HepG2 (cell line): ENCODE measurements around the gene LRRC28. TPM values are rescaled to one million over a fixed set of nuclear protein-coding genes. Genes with fewer than 3 reads are reported as not detected.

ENCODE experiments used
- ATAC-seq: fragments of 200-7000 bp; cut with Tn5 transposase; 3 replicates; pipeline ENCODE4 v1.9.1; 2020; ENCODE audit warnings: mild to moderate bottlenecking, moderate library complexity
- BruUV-seq: library from RNA; stranded (reverse); fragments of 400-500 nt; replicated peaks from 2 replicates; lab custom pipeline; 2021; lab: Mats Ljungman, UMichigan
- CTCF ChIA-PET: fragments of 300-600 bp; formaldehyde crosslinking; extraction: SDS; loops from one replicate; lab custom pipeline; 2021; ENCODE audit warnings: low total read pairs, inconsistent platforms, low intra/inter-chr PET ratio; lab: Yijun Ruan, JAX
- POLR2A ChIA-PET: fragments of 350-600 bp; sonication (Branson Sonifier 250); formaldehyde crosslinking; loops from one replicate; lab custom pipeline; 2020; ENCODE audit warnings: antibody characterized with exemption, inconsistent platforms; lab: Yijun Ruan, JAX
- DNase-seq: peaks from one replicate; pipeline ENCODE4 v3.0.0-alpha.2; 2015; ENCODE audit warnings: low spot score
- FAIRE-seq: peaks from 3 replicates; lab custom pipeline; 2011; peaks lifted over from hg19 to GRCh38; lab: Jason Lieb, UNC
- H2AFZ ChIP-seq: one replicate; pipeline ENCODE4 v1.6.1; 2011; ENCODE audit warnings: low read length, inconsistent platforms
- H3K27ac ChIP-seq: fragments of 300-600 bp; 3 replicates; pipeline ENCODE4 v1.8.0; 2011; ENCODE audit warnings: mixed run types, mild to moderate bottlenecking, mixed read lengths, low read length, inconsistent platforms; ENCODE audit not compliant: insufficient read depth; ENCODE audit errors: extremely low read length
- H3K27me3 ChIP-seq, 2 experiments: fragments of 200-600 bp in 1 of 2; 2 replicates in 1 of 2; 3 replicates in 1 of 2; pipeline versions ENCODE4 v1.6.0 to v1.8.0; 2011; ENCODE audit warnings: low read length in 2 of 2, mild to moderate bottlenecking in 2 of 2, moderate library complexity in 2 of 2, inconsistent platforms in 1 of 2; ENCODE audit not compliant: insufficient read depth in 2 of 2, control insufficient read depth in 1 of 2
- H3K36me3 ChIP-seq, 2 experiments: fragments of 200-600 bp in 1 of 2; replicated peaks in 1 of 2; 2 replicates in 1 of 2; 3 replicates in 1 of 2; pipeline versions ENCODE4 v1.5.1 to v1.8.0; 2011; ENCODE audit warnings: low read length in 2 of 2, inconsistent platforms in 1 of 2; ENCODE audit not compliant: insufficient read depth in 2 of 2, control insufficient read depth in 1 of 2
- H3K4me1 ChIP-seq: 2 replicates; pipeline ENCODE4 v1.5.1; 2012; ENCODE audit warnings: low read length, inconsistent platforms; ENCODE audit not compliant: insufficient read depth
- H3K4me2 ChIP-seq: 2 replicates; pipeline ENCODE4 v1.6.0; 2011; ENCODE audit warnings: low read depth, low read length, inconsistent platforms
- H3K4me3 ChIP-seq, 3 experiments: fragments of 200-600 bp in 1 of 3; sonication (generic), shearing (Covaris generic) in 1 of 3; replicated peaks in 1 of 3; 2 replicates each; pipeline ENCODE4 v1.5.1; 2011 to 2016; ENCODE audit warnings: low read length in 3 of 3, inconsistent platforms in 2 of 3, low read depth in 2 of 3, mild to moderate bottlenecking in 2 of 3, control low read depth in 1 of 3, mixed read lengths in 1 of 3; ENCODE audit not compliant: insufficient read depth in 1 of 3
- H3K79me2 ChIP-seq: one replicate; pipeline ENCODE4 v1.6.1; 2011; ENCODE audit warnings: low read length, inconsistent platforms; ENCODE audit not compliant: insufficient read depth
- H3K9ac ChIP-seq: 2 replicates; pipeline ENCODE4 v1.6.0; 2011; ENCODE audit warnings: mild to moderate bottlenecking, low read depth, low read length, inconsistent platforms; ENCODE audit not compliant: insufficient read depth
- H3K9me3 ChIP-seq: 2 replicates; pipeline ENCODE4 v1.5.1; 2012; ENCODE audit warnings: mild to moderate bottlenecking, low read length
- H4K20me1 ChIP-seq: 2 replicates; pipeline ENCODE4 v1.6.0; 2011; ENCODE audit warnings: inconsistent platforms, mild to moderate bottlenecking, low read length, moderate library complexity; ENCODE audit not compliant: insufficient read depth
- AHR ChIP-seq: IDR thresholded peaks from 2 replicates; pipeline ENCODE4 v1.6.1; 2018; ENCODE audit warnings: missing genetic modification reagents, missing compliant biosample characterization
- ATRX ChIP-seq: sonication (generic); formaldehyde crosslinking; IDR thresholded peaks from 2 replicates; pipeline ENCODE4 v1.4.0; 2020; ENCODE audit warnings: missing genetic modification reagents, borderline replicate concordance
- DRAP1 ChIP-seq: IDR thresholded peaks from 2 replicates; pipeline ENCODE4 v1.6.1; 2016; ENCODE audit warnings: missing genetic modification reagents, missing compliant biosample characterization
- HINFP ChIP-seq: sonication (generic); formaldehyde crosslinking; IDR thresholded peaks from 2 replicates; pipeline ENCODE4 v1.4.0; 2020; ENCODE audit warnings: low read depth, mild to moderate bottlenecking, missing genetic modification reagents
- JUND ChIP-seq: sonication (generic); formaldehyde crosslinking; IDR thresholded peaks from 2 replicates; pipeline ENCODE4 v1.8.0; 2022; ENCODE audit warnings: mild to moderate bottlenecking, missing genetic modification reagents
- KDM5B ChIP-seq: sonication (generic); formaldehyde crosslinking; IDR thresholded peaks from 2 replicates; pipeline ENCODE4 v1.4.0; 2020; ENCODE audit warnings: missing genetic modification reagents, mild to moderate bottlenecking, borderline replicate concordance
- POLR2AphosphoS5 ChIP-seq: IDR thresholded peaks from 2 replicates; pipeline ENCODE4 v1.6.1; 2012; ENCODE audit warnings: low read depth, low read length
- RAD51 ChIP-seq: fragments of 450-650 bp; IDR thresholded peaks from 2 replicates; pipeline ENCODE4 v1.6.1; 2016; ENCODE audit warnings: borderline replicate concordance
- SIX4 ChIP-seq: sonication (generic); formaldehyde crosslinking; IDR thresholded peaks from 2 replicates; pipeline ENCODE4 v1.4.0; 2020; ENCODE audit warnings: missing genetic modification reagents
- ZFX ChIP-seq: sonication (generic); formaldehyde crosslinking; IDR thresholded peaks from 2 replicates; pipeline ENCODE4 v1.4.0; 2020; ENCODE audit warnings: mild to moderate bottlenecking, low read depth, missing genetic modification reagents, moderate library complexity
- ZNF282 ChIP-seq: fragments of 450-650 bp; IDR thresholded peaks from 2 replicates; pipeline ENCODE4 v1.6.1; 2018; ENCODE audit not compliant: partially characterized antibody
- ZNF296 ChIP-seq: sonication (generic); formaldehyde crosslinking; conservative IDR thresholded peaks from 2 replicates; pipeline ENCODE4 v1.5.0; 2020; ENCODE audit warnings: mild to moderate bottlenecking, missing genetic modification reagents
- ZNF496 ChIP-seq: sonication (generic); formaldehyde crosslinking; IDR thresholded peaks from 2 replicates; pipeline ENCODE4 v1.8.1; 2023; ENCODE audit warnings: mild to moderate bottlenecking, moderate library complexity, missing genetic modification reagents; ENCODE audit not compliant: insufficient replicate concordance
- ZNF781 ChIP-seq: sonication (generic); formaldehyde crosslinking; IDR thresholded peaks from 2 replicates; pipeline ENCODE4 v1.5.1; 2020; ENCODE audit warnings: borderline replicate concordance, mild to moderate bottlenecking, missing genetic modification reagents; ENCODE audit errors: not compliant biosample characterization
- ZSCAN25 ChIP-seq: sonication (generic); formaldehyde crosslinking; IDR thresholded peaks from 2 replicates; pipeline ENCODE4 v1.8.0; 2022; ENCODE audit warnings: mild to moderate bottlenecking, missing genetic modification reagents
- WGBS: methylation state at CpG from one replicate; pipeline ENCODE4 v1.1.6; 2017; ENCODE audit warnings: low lambda C conversion rate; 5-methylcytosine and 5-hydroxymethylcytosine counted together
- in situ Hi-C: cut with HindIII; loops from 2 replicates; pipeline ENCODE4 v1.10.0; 2017; ENCODE audit warnings: low pct_unique_long_range_greater_than_20kb; ENCODE audit not compliant: extremely low pct_ligation_motif_present
- intact Hi-C: fragments of 100-400 bp; cut with micrococcal nuclease; formaldehyde crosslinking; loops from one replicate; pipeline ENCODE4 v1.10.0; 2022; ENCODE audit not compliant: unreplicated experiment
- polyA plus RNA-seq, 8 experiments: library from polyadenylated mRNA; depleted of rRNA in 3 of 8; stranded (reverse) in 7 of 8; unstranded in 1 of 8; fragments of >200 nt; fragmentation: Illumina TruSeq in 4 of 8; extraction: Trizol in 4 of 8; gene quantifications; 2 replicates each; pipeline versions ENCODE4 v1.2.1 to v1.2.3, GENCODE V29; 2011 to 2016; ENCODE audit warnings: low read depth in 4 of 8, missing spikeins in 1 of 8, mixed read lengths in 1 of 8; ENCODE audit not compliant: insufficient read depth in 1 of 8
- total RNA-seq, 5 experiments: library from RNA; depleted of rRNA; stranded (reverse); fragments of >200 nt; fragmentation: Illumina TruSeq; extraction: Trizol; gene quantifications; 2 replicates each; pipeline ENCODE4 v1.2.3, GENCODE V29; 2016; ENCODE audit warnings: low read depth in 1 of 5

Gene LRRC28
- total and polyA plus RNA-seq, 2 of the 13 experiments (the other 11 are each of a cell fraction or from before 2014, with no cell fraction given) = 17.5 to 21.3 TPM

GRCh38 chr15:99406120-99406519 lies 154.8 kb downstream of the LRRC28 start:
- CTCF ChIA-PET = no interaction called here
- DNase-seq (no peak), ATAC-seq (no peak), FAIRE-seq (no peak)
- H3K9me3 ChIP-seq = no peaks in the 10 kb centered on the region
- intact Hi-C loops = loop anchor here (5.0 to 10.0 kb wide), 2 partner anchors 99 to 119 kb away; no protein-coding TSS in a partner anchor
- no peak overlapping the region for H3K9ac ChIP-seq
- no peak overlapping the region for H3K27ac ChIP-seq
- no peaks in the 10 kb centered on the region for H3K36me3 ChIP-seq
- no peak overlapping the region for H3K4me3 ChIP-seq
- H3K4me2 ChIP-seq = no peak overlapping the region
- TF ChIP-seq ZNF282 (no peak), RAD51 (no peak), HINFP (no peak), ATRX (CRISPR knock-in tag) (no peak), DRAP1 (CRISPR knock-in tag) (no peak), ZNF296 (CRISPR knock-in tag) (no peak), ZFX (CRISPR knock-in tag) (no peak), ZNF781 (CRISPR knock-in tag) (no peak), AHR (CRISPR knock-in tag) (no peak), POLR2AphosphoS5 (no peak), ZSCAN25 (CRISPR knock-in tag) (no peak), ZNF496 (CRISPR knock-in tag) (no peak), SIX4 (CRISPR knock-in tag) (no peak), KDM5B (CRISPR knock-in tag) (no peak), JUND (CRISPR knock-in tag) (no peak)
- WGBS = 75% methylated on average over 12 of the region's 12 CpGs
- H2AFZ ChIP-seq = no peak overlapping the region
- POLR2A ChIA-PET = no interaction called here
- in situ Hi-C loops = loop anchor here (25.0 kb wide), 1 partner anchor 306 kb away; no protein-coding TSS in a partner anchor
- no TSS peak for BruUV-seq
- H3K79me2 ChIP-seq = no peaks in the 10 kb centered on the region
- no peaks in the 10 kb centered on the region for H4K20me1 ChIP-seq
- no peaks in the 10 kb centered on the region; a peak in 1 of 5 replicates for H3K27me3 ChIP-seq
- H3K4me1 ChIP-seq = peaks cover 66% of the 10 kb centered on the region
